ENCODE data around the gene TSPAN8.

Gene TSPAN8

GRCh38 chr12:71164568-71165197 lies 6.9 kb upstream of the TSPAN8 start:
- no peak overlapping the region for H3K4me3 ChIP-seq
- DNase-seq (ENCODE audit: low spot score): no peak
- TF ChIP-seq CTCF (IDR thresholded peaks at IDR 0.05): no peak
- no peak overlapping the region for H3K27ac ChIP-seq

GRCh38 chr12:71164166-71164565 lies 6.4 kb upstream of the TSPAN8 start:
- Histone ChIP-seq H3K4me3 (no peak overlapping the region), H3K27ac (no peak overlapping the region)
- no peak for DNase-seq (ENCODE audit: low spot score)
- TF ChIP-seq CTCF (IDR thresholded peaks at IDR 0.05): no peak

GRCh38 chr12:71162832-71163763 lies 5.3 kb upstream of the TSPAN8 start:
- no peak for DNase-seq (ENCODE audit: low spot score)
- Histone ChIP-seq H3K4me3 (no peak overlapping the region), H3K27ac (no peak overlapping the region)
- TF ChIP-seq CTCF (IDR thresholded peaks at IDR 0.05): no peak

- no peak for TF ChIP-seq CTCF (IDR thresholded peaks at IDR 0.05)
- DNase-seq (ENCODE audit: low spot score): no peak
- Histone ChIP-seq H3K4me3 (no peak overlapping the region), H3K27ac (no peak overlapping the region)
These were observed 3.8 kb upstream of the TSPAN8 start for GRCh38 chr12:71161591-71161990.

- Histone ChIP-seq H3K4me3 (no peak overlapping the region), H3K27ac (no peak overlapping the region)
- no peak for TF ChIP-seq CTCF (IDR thresholded peaks at IDR 0.05)
- no peak for DNase-seq (ENCODE audit: low spot score)
These were observed 2.8 kb upstream of the TSPAN8 start for GRCh38 chr12:71160585-71160984.

- Histone ChIP-seq H3K4me3 (no peak overlapping the region), H3K27ac (no peak overlapping the region)
- no peak for DNase-seq (ENCODE audit: low spot score)
- TF ChIP-seq CTCF (IDR thresholded peaks at IDR 0.05): no peak
These were observed 2.1 kb upstream of the TSPAN8 start for GRCh38 chr12:71159878-71160277.

GRCh38 chr12:71159264-71159663 lies 1.5 kb upstream of the TSPAN8 start:
- no peak for DNase-seq (ENCODE audit: low spot score)
- Histone ChIP-seq H3K27ac (no peak overlapping the region), H3K4me3 (no peak overlapping the region)
- TF ChIP-seq CTCF (IDR thresholded peaks at IDR 0.05): no peak
